SK-N-SH (cell line): Measurements from ENCODE around the gene SPTBN1. TPM values are rescaled to one million over a fixed set of nuclear protein-coding genes. Genes with fewer than 3 reads are reported as not detected.

Experiments used
- CTCF ChIA-PET: fragments of 300-600, 350-600 bp; formaldehyde crosslinking; extraction: SDS; loops from one replicate; lab custom pipeline; 2021; lab: Yijun Ruan, JAX
- POLR2A ChIA-PET: fragments of 350-600 bp; sonication (Branson Sonifier 250); formaldehyde crosslinking; extraction: SDS; loops from one replicate; lab custom pipeline; 2020; ENCODE audit warnings: antibody characterized with exemption, inconsistent platforms; lab: Yijun Ruan, JAX
- DNase-seq: peaks from one replicate; pipeline ENCODE4 v3.0.0; 2012
- H2AFZ ChIP-seq: fragments of 200-600 bp; sonication (generic); 2 replicates; pipeline ENCODE4 v1.8.1; 2016; ENCODE audit warnings: antibody characterized with exemption, mild to moderate bottlenecking, low read depth
- H3F3A ChIP-seq: fragments of 200-600 bp; sonication (generic); replicated peaks from 2 replicates; pipeline ENCODE3; 2016; ENCODE audit warnings: antibody characterized with exemption, mild to moderate bottlenecking; ENCODE audit not compliant: insufficient read depth
- H3K27ac ChIP-seq, 2 experiments: fragments of 200-500 bp in 1 of 2; fragments of 200-600 bp in 1 of 2; sonication (Bioruptor generic) in 1 of 2; sonication (generic), shearing (Covaris generic) in 1 of 2; 2 replicates each; pipeline versions ENCODE4 v1.5.1 to v1.6.1; 2014 to 2016; ENCODE audit warnings: low read depth in 2 of 2, inconsistent platforms in 1 of 2, low read length in 1 of 2, mild to moderate bottlenecking in 1 of 2, mixed read lengths in 1 of 2
- H3K27me3 ChIP-seq: fragments of 200-600 bp; sonication (generic), shearing (Covaris generic); 2 replicates; pipeline ENCODE4 v1.6.1; 2016; ENCODE audit warnings: mixed run types; ENCODE audit not compliant: insufficient read depth
- H3K36me3 ChIP-seq, 2 experiments: fragments of 200-500 bp in 1 of 2; fragments of 200-600 bp in 1 of 2; sonication (Bioruptor generic) in 1 of 2; sonication (generic) in 1 of 2; replicated peaks in 1 of 2; 2 replicates each; pipeline versions ENCODE3 to v1.5.1; 2014 to 2016; ENCODE audit warnings: low read length in 1 of 2, mild to moderate bottlenecking in 1 of 2; ENCODE audit not compliant: insufficient read depth in 2 of 2, control insufficient read depth in 1 of 2
- H3K4me1 ChIP-seq, 2 experiments: fragments of 200-500 bp in 1 of 2; fragments of 200-600 bp in 1 of 2; sonication (Bioruptor generic) in 1 of 2; sonication (generic), shearing (Covaris generic) in 1 of 2; 2 replicates each; pipeline versions ENCODE4 v1.5.1 to v1.6.1; 2014 to 2016; ENCODE audit warnings: low read depth in 1 of 2, low read length in 1 of 2, mixed run types in 1 of 2; ENCODE audit not compliant: insufficient read depth in 2 of 2, control insufficient read depth in 1 of 2
- H3K4me2 ChIP-seq: fragments of 200-600 bp; sonication (generic), shearing (Covaris generic); 2 replicates; pipeline ENCODE4 v1.6.1; 2017; ENCODE audit warnings: mixed run types
- H3K4me3 ChIP-seq, 2 experiments: fragments of 200-500 bp in 1 of 2; fragments of 200-600 bp in 1 of 2; sonication (Bioruptor generic) in 1 of 2; sonication (generic), shearing (Covaris generic) in 1 of 2; 2 replicates each; pipeline versions ENCODE4 v1.5.1 to v1.8.1; 2014 to 2016; ENCODE audit warnings: low read depth in 2 of 2, inconsistent platforms in 1 of 2, low read length in 1 of 2, mild to moderate bottlenecking in 1 of 2, mixed read lengths in 1 of 2, moderate library complexity in 1 of 2
- H3K79me2 ChIP-seq: fragments of 200-600 bp; sonication (generic); 2 replicates; pipeline ENCODE4 v1.8.1; 2017; ENCODE audit warnings: mild to moderate bottlenecking; ENCODE audit not compliant: insufficient read depth
- H3K9ac ChIP-seq: fragments of 200-600 bp; sonication (generic); 2 replicates; pipeline ENCODE4 v1.6.1; 2017; ENCODE audit warnings: mixed run types
- H3K9me2 ChIP-seq: fragments of 200-600 bp; sonication (generic); 2 replicates; pipeline ENCODE4 v1.6.1; 2017; ENCODE audit warnings: mixed run types
- H3K9me3 ChIP-seq: fragments of 200-600 bp; sonication (generic); 2 replicates; pipeline ENCODE4 v1.6.1; 2017; ENCODE audit warnings: mixed run types, mild to moderate bottlenecking, moderate library complexity
- H4K20me1 ChIP-seq: fragments of 200-600 bp; sonication (generic); 2 replicates; pipeline ENCODE4 v1.6.1; 2017; ENCODE audit warnings: mild to moderate bottlenecking, mixed run types; ENCODE audit not compliant: insufficient read depth
- EZH2phosphoT487 ChIP-seq: fragments of 200-600 bp; sonication (generic); IDR thresholded peaks from 2 replicates; pipeline ENCODE4 v1.6.1; 2017; ENCODE audit warnings: low read depth, mixed run types, mild to moderate bottlenecking, antibody characterized with exemption, moderate library complexity, borderline replicate concordance
- FOXM1 ChIP-seq: IDR thresholded peaks from 2 replicates; pipeline ENCODE4 v1.4.0; 2012; ENCODE audit warnings: low read depth, mild to moderate bottlenecking
- MEF2A ChIP-seq: IDR thresholded peaks from 2 replicates; pipeline ENCODE4 v1.4.0; 2012; ENCODE audit warnings: low read depth, borderline replicate concordance
- NRF1 ChIP-seq: IDR thresholded peaks from 2 replicates; pipeline ENCODE4 v1.6.1; 2012; ENCODE audit warnings: low read depth, mild to moderate bottlenecking, low read length
- RAD21 ChIP-seq: IDR thresholded peaks from 2 replicates; pipeline ENCODE4 v1.6.1; 2012; ENCODE audit warnings: mild to moderate bottlenecking, low read length
- REST ChIP-seq: IDR thresholded peaks from 2 replicates; pipeline ENCODE4 v1.6.1; 2012; ENCODE audit warnings: mild to moderate bottlenecking, low read depth, low read length, moderate library complexity
- RFX5 ChIP-seq: IDR thresholded peaks from 2 replicates; pipeline ENCODE4 v1.6.1; 2012; ENCODE audit warnings: mild to moderate bottlenecking, improper control_type of control experiment, low read length
- TEAD4 ChIP-seq: IDR thresholded peaks from 2 replicates; pipeline ENCODE4 v1.4.0; 2012; ENCODE audit warnings: mild to moderate bottlenecking, borderline replicate concordance; ENCODE audit not compliant: insufficient read depth
- USF2 ChIP-seq: fragments of 150-350 bp; IDR thresholded peaks from 2 replicates; pipeline ENCODE4 v1.6.1; 2017; ENCODE audit warnings: antibody characterized with exemption, low read length, low read depth, borderline replicate concordance
- WGBS: methylation state at CpG from one replicate; pipeline ENCODE4 v1.1.6; 2017; ENCODE audit warnings: low lambda C conversion rate; 5-methylcytosine and 5-hydroxymethylcytosine counted together
- polyA plus RNA-seq, 3 experiments: library from polyadenylated mRNA; depleted of rRNA; stranded (reverse); fragments of >200 nt; gene quantifications; 2 replicates each; pipeline ENCODE4 v1.2.3, GENCODE V29; 2012
- TF ChIP-seq, protein P1 (sequence below): IDR thresholded peaks from 2 replicates; pipeline ENCODE4; 2012
- TF ChIP-seq, protein P2 (sequence below): IDR thresholded peaks from 2 replicates; pipeline ENCODE4 v1.4.0; 2012; ENCODE audit warnings: low read depth, borderline replicate concordance

The SPTBN1 gene
- polyA plus RNA-seq, 1 of the 3 experiments (the other 2 are of a cell fraction): 29.1 TPM

DNA sequence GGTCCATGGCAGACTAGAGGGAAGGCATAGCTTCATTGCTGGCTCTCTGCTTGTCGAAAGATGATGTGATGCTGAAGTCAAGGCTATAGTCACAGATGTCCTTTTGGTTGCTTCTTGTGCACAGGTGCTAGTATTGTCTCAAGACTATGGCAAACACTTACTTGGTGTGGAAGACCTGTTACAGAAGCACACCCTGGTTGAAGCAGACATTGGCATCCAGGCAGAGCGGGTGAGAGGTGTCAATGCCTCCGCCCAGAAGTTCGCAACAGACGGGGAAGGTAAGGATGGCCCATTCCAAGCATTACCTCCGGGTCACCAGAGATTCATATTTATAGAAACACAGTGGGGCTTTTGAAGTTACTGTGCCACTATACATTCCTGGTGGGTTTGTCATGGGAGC lies 171.8 kb downstream of the SPTBN1 start (continued):
- TF ChIP-seq, protein P1, sequence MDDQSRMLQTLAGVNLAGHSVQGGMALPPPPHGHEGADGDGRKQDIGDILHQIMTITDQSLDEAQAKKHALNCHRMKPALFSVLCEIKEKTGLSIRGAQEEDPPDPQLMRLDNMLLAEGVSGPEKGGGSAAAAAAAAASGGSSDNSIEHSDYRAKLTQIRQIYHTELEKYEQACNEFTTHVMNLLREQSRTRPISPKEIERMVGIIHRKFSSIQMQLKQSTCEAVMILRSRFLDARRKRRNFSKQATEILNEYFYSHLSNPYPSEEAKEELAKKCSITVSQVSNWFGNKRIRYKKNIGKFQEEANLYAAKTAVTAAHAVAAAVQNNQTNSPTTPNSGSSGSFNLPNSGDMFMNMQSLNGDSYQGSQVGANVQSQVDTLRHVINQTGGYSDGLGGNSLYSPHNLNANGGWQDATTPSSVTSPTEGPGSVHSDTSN: no peak
- TF ChIP-seq, protein P2, sequence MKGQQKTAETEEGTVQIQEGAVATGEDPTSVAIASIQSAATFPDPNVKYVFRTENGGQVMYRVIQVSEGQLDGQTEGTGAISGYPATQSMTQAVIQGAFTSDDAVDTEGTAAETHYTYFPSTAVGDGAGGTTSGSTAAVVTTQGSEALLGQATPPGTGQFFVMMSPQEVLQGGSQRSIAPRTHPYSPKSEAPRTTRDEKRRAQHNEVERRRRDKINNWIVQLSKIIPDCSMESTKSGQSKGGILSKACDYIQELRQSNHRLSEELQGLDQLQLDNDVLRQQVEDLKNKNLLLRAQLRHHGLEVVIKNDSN: no peak

GRCh38 chr2:54628418-54628817 lies 172.3 kb downstream of the SPTBN1 start:
- H3K27me3 ChIP-seq: no peaks in the 10 kb centered on the region

GRCh38 chr2:54628957-54629356 lies 172.8 kb downstream of the SPTBN1 start:
- CTCF ChIA-PET: no interaction called here
- Histone ChIP-seq H3K4me2 (no peak overlapping the region), H3K27me3 (no peaks in the 10 kb centered on the region)
- TF ChIP-seq, protein P2: no peak
- TF ChIP-seq TEAD4: no peak
- TF ChIP-seq, all 33 proteins: peak for 0
- POLR2A ChIA-PET: no interaction called here
- no peak for DNase-seq
- Histone ChIP-seq H3K9ac (no peak overlapping the region), H2AFZ (no peak overlapping the region), H3K36me3 (peaks cover 66 to 92% of the 10 kb centered on the region in 2 experiments), H3K9me2 (no peaks in the 10 kb centered on the region), H3K79me2 (peaks cover 34% of the 10 kb centered on the region), H3K9me3 (no peaks in the 10 kb centered on the region), H3F3A (peaks cover 5% of the 10 kb centered on the region), H3K4me1 (peaks cover 10 to 13% of the 10 kb centered on the region in 2 experiments; a peak in 3 of 4 replicates), H4K20me1 (no peaks in the 10 kb centered on the region), H3K27ac (no peak overlapping the region), H3K4me3 (no peak overlapping the region)
- WGBS: 98% methylated on average over 26 of the region's 30 CpGs

More at GRCh38 chr2:54628418-54628817, 172.3 kb downstream of the SPTBN1 start:
- ChIA-PET POLR2A (no interaction called here), CTCF (interaction anchor here (1.8 kb wide), 1 partner anchor 10 kb away, joined by 4 read pairs; no protein-coding TSS in a partner anchor)
- no peak for DNase-seq
- Histone ChIP-seq H3K4me2 (no peak overlapping the region), H3K4me1 (peaks cover 5 to 12% of the 10 kb centered on the region in 2 experiments; a peak in 3 of 4 replicates), H4K20me1 (no peaks in the 10 kb centered on the region), H3K4me3 (no peak overlapping the region), H3K9me2 (no peaks in the 10 kb centered on the region), H3F3A (no peaks in the 10 kb centered on the region), H3K9ac (no peak overlapping the region), H3K36me3 (peaks cover 71 to 92% of the 10 kb centered on the region in 2 experiments), H3K9me3 (no peaks in the 10 kb centered on the region), H2AFZ (no peak overlapping the region), H3K79me2 (peaks cover 29% of the 10 kb centered on the region), H3K27ac (no peak overlapping the region)
- TF ChIP-seq EZH2phosphoT487: no peak
- 97% methylated on average over 5 of the region's 5 CpGs for WGBS

DNA sequence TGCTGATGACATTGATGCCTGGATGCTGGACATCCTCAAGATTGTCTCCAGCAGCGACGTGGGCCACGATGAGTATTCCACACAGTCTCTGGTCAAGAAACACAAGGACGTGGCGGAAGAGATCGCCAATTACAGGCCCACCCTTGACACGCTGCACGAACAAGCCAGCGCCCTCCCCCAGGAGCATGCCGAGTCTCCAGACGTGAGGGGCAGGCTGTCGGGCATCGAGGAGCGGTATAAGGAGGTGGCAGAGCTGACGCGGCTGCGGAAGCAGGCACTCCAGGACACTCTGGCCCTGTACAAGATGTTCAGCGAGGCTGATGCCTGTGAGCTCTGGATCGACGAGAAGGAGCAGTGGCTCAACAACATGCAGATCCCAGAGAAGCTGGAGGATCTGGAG lies 173.3 kb downstream of the SPTBN1 start:
- H3F3A ChIP-seq: peaks cover 9% of the 10 kb centered on the region
- H3K9me2 ChIP-seq: no peaks in the 10 kb centered on the region
- ChIA-PET POLR2A (no interaction called here), CTCF (no interaction called here)
- H2AFZ ChIP-seq: no peak overlapping the region
- H3K36me3 ChIP-seq: peaks cover 65 to 89% of the 10 kb centered on the region in 2 experiments
- peaks cover 14 to 15% of the 10 kb centered on the region in 2 experiments for H3K4me1 ChIP-seq
- H3K9me3 ChIP-seq: no peaks in the 10 kb centered on the region
- WGBS: 98% methylated on average over 13 of the region's 20 CpGs
- H3K4me3 ChIP-seq: no peak overlapping the region
- H3K4me2 ChIP-seq: no peak overlapping the region
- H3K79me2 ChIP-seq: peaks cover 39% of the 10 kb centered on the region
- no peaks in the 10 kb centered on the region for H4K20me1 ChIP-seq
- H3K27me3 ChIP-seq: no peaks in the 10 kb centered on the region
- DNase-seq: no peak
- no peak overlapping the region; a peak in 1 of 4 replicates for H3K27ac ChIP-seq
- no peak overlapping the region for H3K9ac ChIP-seq
- TF ChIP-seq REST (no peak), NRF1 (no peak), RFX5 (no peak), MEF2A (no peak), USF2 (no peak), RAD21 (no peak), FOXM1 (no peak)
